ENCODE results near the gene CEP170B. TPM values are rescaled to one million over a fixed set of nuclear protein-coding genes. Genes with fewer than 3 reads are reported as not detected.

Gene CEP170B
- total RNA-seq, 1 donor from 2014 or later: 55.4 TPM

GRCh38 chr14:104891121-104891551, 26.1 kb downstream of the CEP170B start:
- H3K4me1 Mint-ChIP-seq (ENCODE audit: low read depth, unreplicated experiment): no peaks in the 10 kb centered on the region
- H3K36me3 ChIP-seq (ENCODE audit: insufficient read depth, low read length): no peaks in the 10 kb centered on the region
- no peak for TF ChIP-seq CTCF (IDR thresholded peaks at IDR 0.05; ENCODE audit: insufficient read depth, low read depth, low read length)
- TF ChIP-seq EZH2 (IDR thresholded peaks at IDR 0.05; ENCODE audit: insufficient read depth, low read length): no peak
- H3K9me3 ChIP-seq (ENCODE audit: insufficient read depth, low read depth, low read length): no peaks in the 10 kb centered on the region
- FAIRE-seq (no peak), DNase-seq (ENCODE audit: low read depth) (no peak)
- H3K27me3 ChIP-seq (ENCODE audit: insufficient read depth, low read length): no peaks in the 10 kb centered on the region
- H4K20me1 ChIP-seq (ENCODE audit: insufficient read depth, low read length): peaks cover 8% of the 10 kb centered on the region
- no peak overlapping the region for H3K27ac ChIP-seq (ENCODE audit: low read depth, low read length)
- H3K36me3 Mint-ChIP-seq (ENCODE audit: low read depth, unreplicated experiment): peaks cover 2% of the 10 kb centered on the region
- H3K9ac ChIP-seq (ENCODE audit: low read length): no peak overlapping the region
- H3K4me3 ChIP-seq (ENCODE audit: insufficient read depth, low read depth, low read length): no peak overlapping the region
- no peak overlapping the region for H2AFZ ChIP-seq (ENCODE audit: low read depth, low read length)
- no peak overlapping the region for H3K27ac Mint-ChIP-seq (ENCODE audit: unreplicated experiment)
- no peaks in the 10 kb centered on the region for H3K79me2 ChIP-seq (ENCODE audit: insufficient read depth, low read length)
- no peak overlapping the region for H3K4me3 Mint-ChIP-seq (ENCODE audit: unreplicated experiment)
- no peak overlapping the region for H3K4me2 ChIP-seq (ENCODE audit: low read length)
- H3K4me1 ChIP-seq (ENCODE audit: insufficient read depth, low read length): no peaks in the 10 kb centered on the region
- H3K9me3 Mint-ChIP-seq (ENCODE audit: unreplicated experiment): no peaks in the 10 kb centered on the region
- H3K27me3 Mint-ChIP-seq (ENCODE audit: low read depth, unreplicated experiment): no peaks in the 10 kb centered on the region

GRCh38 chr14:104891664-104892530, 26.8 kb downstream of the CEP170B start:
- no peaks in the 10 kb centered on the region for H3K4me1 ChIP-seq (ENCODE audit: insufficient read depth, low read length)
- Mint-ChIP-seq H3K4me3 (ENCODE audit: unreplicated experiment) (no peak overlapping the region), H3K36me3 (ENCODE audit: low read depth, unreplicated experiment) (peaks cover 5% of the 10 kb centered on the region), H3K27me3 (ENCODE audit: low read depth, unreplicated experiment) (no peaks in the 10 kb centered on the region), H3K4me1 (ENCODE audit: low read depth, unreplicated experiment) (no peaks in the 10 kb centered on the region), H3K27ac (ENCODE audit: unreplicated experiment) (no peak overlapping the region), H3K9me3 (ENCODE audit: unreplicated experiment) (no peaks in the 10 kb centered on the region)
- TF ChIP-seq EZH2 (IDR thresholded peaks at IDR 0.05; ENCODE audit: insufficient read depth, low read length): no peak
- no peak for TF ChIP-seq CTCF (IDR thresholded peaks at IDR 0.05; ENCODE audit: insufficient read depth, low read depth, low read length)
- no peaks in the 10 kb centered on the region for H3K36me3 ChIP-seq (ENCODE audit: insufficient read depth, low read length)
- no peak overlapping the region for H3K9ac ChIP-seq (ENCODE audit: low read length)
- H3K4me2 ChIP-seq (ENCODE audit: low read length): no peak overlapping the region
- no peak for FAIRE-seq
- H3K79me2 ChIP-seq (ENCODE audit: insufficient read depth, low read length): no peaks in the 10 kb centered on the region
- no peaks in the 10 kb centered on the region for H3K27me3 ChIP-seq (ENCODE audit: insufficient read depth, low read length)
- H4K20me1 ChIP-seq (ENCODE audit: insufficient read depth, low read length): peaks cover 13% of the 10 kb centered on the region
- no peak for DNase-seq (ENCODE audit: low read depth)
- no peaks in the 10 kb centered on the region for H3K9me3 ChIP-seq (ENCODE audit: insufficient read depth, low read depth, low read length)
- no peak overlapping the region for H2AFZ ChIP-seq (ENCODE audit: low read depth, low read length)
- no peak overlapping the region for H3K4me3 ChIP-seq (ENCODE audit: insufficient read depth, low read depth, low read length)
- H3K27ac ChIP-seq (ENCODE audit: low read depth, low read length): no peak overlapping the region

Data from astrocyte (in vitro differentiated cells and primary cell).